Astrocyte of the hippocampus (primary cell): ENCODE results near the gene LAMB2.
A peak's percentile ranks its signal among the peaks of the same experiment; 100 is the strongest.

Experiments
- DNase-seq: peaks from one replicate; pipeline ENCODE4 v3.0.0; 2011; ENCODE audit warnings: low read depth, low spot score

LAMB2 gene

DNA sequence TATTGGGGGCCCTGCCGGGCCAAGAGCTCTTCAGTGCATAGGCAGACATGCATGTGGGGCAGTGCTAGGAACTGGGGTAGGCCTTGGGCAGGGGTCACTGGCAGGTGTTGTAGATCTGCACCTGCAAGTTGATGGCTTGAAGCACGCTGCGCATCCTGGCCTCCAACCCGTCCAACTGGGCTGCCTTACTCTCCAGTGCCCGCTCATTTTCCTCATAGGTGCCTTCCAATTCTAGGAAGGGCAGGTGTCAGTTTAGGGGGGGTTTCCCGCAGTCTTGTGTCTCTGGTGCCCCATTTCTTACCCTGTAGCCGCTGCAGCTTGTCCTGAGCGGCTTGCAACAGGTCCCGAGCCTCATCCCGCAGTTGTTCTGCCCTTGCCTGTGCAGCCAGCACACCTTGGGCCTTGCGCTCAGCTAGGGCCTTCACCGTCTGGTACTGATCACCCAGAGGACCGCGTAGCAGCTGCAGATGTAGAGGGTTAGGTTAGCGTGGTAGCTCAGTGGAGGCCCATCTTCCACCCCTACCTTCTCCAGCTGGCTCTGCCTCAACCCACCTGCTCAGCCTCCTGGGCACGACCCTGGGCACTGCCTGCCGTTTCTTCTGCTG lies 11.6 kb downstream of the LAMB2 start:
- DNase-seq, result no peak

DNA sequence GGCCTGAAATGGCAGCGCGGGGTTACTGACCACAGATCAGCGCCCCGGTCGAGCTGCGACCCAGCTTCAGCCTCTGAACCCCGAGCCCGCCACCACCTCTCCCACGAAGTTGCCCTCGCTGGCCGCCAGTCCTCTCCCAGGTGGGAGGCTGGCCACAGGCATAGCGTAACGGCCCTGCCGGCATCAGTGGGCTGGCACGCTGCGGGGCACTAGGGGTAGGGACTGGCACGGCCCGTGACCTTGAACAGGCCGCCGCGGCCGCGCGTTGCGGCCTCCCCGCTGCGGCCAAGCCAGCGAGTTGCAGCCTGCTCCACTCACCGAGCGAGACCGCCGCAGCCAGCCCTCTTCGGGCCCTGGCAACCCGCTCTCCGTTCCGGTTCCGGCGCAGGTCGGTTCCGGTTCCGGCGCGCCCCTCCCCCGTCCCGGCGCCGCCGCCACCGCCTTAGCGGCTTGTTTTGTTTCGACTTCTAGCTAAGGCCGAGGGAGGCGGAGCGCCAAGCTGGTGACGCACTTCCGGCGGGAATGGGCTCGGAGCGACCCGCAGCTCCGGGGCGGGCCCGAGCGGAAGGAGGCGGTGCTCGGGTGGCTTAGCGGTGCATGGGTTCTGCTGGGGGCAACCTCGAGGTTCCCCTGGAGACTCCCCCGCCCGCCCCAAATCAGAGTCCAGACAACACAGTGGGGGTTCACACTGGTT lies 12.3 kb downstream of the LAMB2 start, which contains the start of gene USP19:
TSS of gene USP19 (minus strand) at position 386 of the 694 bp plus-strand sequence. CDS start 1,678 bp downstream, outside the sequence.
- peak; percentile 96 for DNase-seq

DNA sequence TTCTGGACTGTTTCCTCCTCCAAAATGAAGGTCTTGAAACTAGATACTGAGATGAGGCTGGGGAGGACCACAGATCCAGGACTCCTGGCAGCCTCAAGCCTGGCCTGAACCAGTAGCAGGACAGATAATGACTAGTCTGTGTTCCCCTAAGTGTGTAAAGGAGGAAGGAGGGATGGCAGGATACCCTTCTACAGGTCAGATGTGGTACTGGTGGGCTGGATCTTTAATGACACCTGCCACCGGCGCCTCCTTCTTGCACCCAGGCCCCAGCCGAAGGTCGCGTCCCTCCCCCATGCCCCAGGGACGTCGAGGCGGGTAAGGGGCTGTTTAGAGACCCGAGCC lies 12.8 kb downstream of the LAMB2 start:
- peak; percentile 16 for DNase-seq

DNA sequence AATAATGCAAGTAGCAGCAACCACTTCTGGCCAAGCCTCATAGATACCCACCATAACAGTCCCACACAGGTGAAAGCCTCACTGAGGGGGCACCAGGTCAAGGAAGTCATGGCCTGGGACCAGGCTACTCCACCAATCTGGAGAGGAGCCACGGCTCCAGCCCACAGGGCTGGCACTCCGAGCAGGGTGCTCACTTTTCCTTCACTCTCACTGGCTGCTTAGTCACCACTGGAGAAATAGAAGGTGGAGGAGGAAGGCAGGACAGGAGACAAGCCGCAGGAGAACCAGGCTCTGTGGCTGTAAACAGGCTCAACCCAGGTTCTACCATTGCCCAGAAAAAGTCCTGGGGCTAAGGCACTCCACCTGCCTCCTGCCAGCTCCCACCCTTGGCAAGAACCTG lies 13.4 kb downstream of the LAMB2 start:
- peak; percentile 36 for DNase-seq

DNA sequence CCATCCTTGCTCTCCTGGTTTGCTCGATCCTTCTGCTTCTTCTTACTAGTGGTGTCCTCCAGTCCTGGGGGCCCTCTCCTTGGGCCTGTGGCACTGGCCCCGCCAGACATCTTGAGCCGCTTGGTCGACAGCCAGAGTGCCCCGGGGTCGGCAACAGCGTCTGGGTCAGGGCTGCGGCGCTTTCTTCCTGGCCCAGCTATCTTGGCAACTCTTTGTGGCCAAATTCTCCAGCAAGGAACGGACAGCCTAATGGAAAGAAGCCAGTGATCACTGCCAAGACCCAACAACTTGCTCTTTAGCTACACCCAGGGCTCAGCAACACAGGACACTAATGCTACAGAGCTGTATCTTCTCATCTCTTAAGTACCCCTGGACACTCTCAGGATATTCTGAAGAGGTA lies 13.8 kb downstream of the LAMB2 start:
- DNase-seq, result peak; percentile 53

DNA sequence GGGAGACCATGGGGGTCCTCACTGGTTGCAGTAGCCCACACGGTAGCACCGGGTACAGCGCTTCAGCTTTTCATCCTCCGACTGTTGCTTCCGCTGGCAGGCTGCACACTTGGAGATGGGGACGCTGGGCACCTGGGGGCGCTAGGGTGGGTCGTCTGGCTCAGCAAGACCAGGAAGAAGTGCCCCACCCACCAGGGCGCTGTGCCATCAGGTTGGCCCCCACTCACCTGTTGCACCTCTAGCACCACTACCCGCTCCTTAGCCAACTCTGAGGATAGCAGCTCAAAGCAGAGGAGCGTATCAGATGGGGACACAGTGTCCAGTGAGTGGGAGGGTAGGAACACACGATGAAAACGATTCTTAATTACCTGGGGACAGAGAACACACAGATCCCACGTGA lies 20.6 kb downstream of the LAMB2 start:
- no peak for DNase-seq

DNA sequence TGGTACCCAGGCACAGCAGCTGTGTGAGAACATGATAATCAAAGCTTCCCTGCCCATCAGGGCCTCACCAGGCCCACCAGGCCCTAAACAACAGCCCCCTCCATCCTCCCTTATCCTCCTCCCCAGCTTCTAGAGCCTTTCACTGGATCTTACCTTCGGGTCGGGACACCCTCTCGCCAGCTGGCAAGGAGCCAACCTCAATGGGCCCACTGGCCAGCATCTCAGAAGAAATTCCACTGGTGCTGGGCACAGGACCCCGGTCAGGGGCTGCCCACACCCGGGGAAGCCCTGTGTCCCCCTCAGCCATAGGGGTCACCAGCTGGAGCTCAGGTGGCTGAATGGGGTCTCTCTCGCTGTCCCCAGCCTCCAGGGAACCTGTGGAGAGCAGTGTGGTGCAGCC lies 21.5 kb downstream of the LAMB2 start:
- no peak for DNase-seq

DNA sequence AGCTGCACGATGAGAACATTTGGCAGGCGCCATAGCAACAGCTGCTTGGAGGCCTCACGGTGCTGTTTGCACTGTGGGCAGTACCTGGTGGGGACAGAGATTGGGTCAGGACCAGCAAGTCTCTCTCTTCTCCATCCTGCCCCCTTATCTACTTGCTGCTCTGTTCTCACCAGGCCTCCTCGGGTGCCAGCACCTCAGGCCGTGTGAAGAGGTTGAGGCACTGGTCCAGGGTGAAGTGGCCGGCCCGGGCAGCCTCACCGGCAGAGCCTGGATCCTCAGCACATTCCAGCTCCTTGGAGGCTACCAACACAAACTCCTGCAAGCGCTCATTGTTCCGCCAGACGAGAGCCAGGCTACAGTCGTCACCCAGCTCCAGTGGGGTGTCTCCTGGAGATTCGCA lies 22.1 kb downstream of the LAMB2 start:
- no peak for DNase-seq

DNA sequence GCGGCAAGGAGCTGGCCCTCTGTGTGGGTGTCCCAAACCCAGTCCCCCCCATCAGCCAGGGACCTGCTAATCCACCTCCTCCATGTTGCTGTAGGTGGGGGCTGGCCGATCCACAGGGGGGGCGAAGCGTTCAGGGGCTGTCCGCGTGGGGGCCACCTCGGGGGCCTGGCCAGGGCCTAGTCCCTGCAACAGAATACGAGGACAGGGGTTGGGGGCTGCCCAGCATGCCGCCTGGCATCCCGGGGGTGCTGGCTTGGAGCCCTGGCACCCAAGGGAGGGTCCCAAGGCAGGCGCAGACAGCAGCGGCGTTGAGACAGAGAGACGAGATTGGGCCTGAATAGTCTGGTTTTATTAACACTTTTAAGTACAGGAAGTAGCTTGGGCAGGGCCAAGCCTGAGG lies 24.5 kb downstream of the LAMB2 start:
- no peak for DNase-seq

DNA sequence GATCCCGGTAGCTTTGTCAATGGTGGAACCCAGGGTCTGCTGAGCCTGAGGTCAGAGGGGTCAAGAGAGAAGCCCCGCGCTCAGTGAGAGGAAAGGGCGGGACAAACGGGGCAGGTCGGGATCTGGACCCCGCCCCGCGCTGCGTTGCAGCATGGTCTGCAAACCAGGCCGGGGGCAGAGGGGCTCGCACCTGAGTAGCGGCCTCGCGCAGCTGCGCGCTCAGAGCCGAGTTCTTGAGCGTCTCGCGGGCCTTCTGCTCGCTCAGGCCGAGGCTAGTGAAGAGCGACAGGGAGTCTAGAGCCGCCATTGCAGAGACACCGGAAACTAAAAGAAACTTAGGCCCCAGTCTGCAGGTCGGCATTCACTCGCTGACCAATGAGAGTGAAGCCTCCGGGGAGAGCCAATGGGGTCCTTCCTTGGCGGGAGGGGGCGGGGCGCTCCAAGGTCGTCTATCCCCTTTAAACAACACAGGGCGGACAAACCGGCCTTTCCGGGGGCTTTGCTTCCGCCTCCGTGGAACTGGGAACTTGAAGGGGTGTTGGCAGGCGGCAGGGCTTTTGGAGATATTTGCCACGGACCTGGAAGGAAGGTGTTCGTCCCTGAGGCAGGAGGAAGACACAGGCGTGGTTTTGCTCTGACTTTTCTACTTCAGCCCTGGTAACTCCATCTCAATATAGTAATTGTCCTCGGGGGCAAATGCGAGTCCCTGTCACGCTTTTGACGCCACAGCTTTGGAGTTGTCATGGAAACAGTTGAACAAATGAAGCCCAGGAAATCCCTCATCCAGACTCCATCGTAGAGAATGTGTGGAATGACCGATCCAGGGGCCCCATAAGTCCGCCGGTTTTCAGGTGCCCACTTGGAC lies 28.2 kb downstream of the LAMB2 start, which contains the start of gene QARS1:
TSS of gene QARS1 (minus strand) at position 331 of the 865 bp plus-strand sequence. CDS start at position 307, 24 bp downstream.
- DNase-seq, result peak; percentile 97

DNA sequence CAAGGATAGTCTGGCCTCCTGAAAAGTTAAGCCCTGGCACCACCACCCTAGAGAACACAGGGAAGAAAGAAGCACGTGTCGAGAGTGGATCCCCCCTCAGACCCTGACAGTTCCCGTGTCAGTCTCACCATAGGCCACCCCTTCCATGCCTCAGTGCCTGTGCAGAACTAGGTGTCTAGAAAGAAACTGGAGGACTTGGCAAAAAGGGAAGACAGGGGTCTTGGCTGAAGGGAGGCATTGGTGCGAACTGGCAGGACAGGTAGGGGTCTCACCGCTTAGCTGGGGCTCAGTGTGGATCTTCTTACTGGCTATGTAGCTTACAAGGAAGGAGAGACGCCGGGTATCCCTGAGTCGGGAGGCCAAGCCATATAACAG lies 28.8 kb downstream of the LAMB2 start:
- no peak for DNase-seq

DNA sequence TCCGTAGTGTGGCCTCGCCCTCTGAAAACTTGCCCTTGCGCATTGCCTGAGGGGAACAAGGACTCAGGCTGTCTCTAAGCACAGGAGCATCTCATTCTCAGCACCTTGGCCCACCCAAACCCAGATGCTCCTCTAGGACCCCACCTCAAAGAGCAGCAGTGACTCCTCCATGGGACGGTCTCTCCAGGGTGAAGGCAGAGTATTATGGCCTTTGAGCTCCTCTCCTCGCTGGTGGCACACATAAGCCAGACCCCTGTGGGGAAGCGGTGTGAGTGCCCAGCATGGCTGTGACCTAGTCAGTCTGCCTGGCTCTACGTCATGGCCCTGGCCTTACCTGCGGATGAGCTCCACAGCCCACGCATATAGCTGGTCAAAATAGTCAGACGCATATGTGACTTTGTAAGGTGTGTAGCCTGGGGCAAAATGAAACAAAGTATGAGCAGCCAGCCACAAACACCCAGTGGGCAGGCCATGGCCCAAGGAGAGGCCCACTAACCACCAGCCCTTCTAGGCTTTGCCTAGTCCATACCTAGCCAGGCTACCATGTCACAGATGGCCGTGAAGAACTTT lies 32.7 kb downstream of the LAMB2 start:
- DNase-seq, result no peak

DNA sequence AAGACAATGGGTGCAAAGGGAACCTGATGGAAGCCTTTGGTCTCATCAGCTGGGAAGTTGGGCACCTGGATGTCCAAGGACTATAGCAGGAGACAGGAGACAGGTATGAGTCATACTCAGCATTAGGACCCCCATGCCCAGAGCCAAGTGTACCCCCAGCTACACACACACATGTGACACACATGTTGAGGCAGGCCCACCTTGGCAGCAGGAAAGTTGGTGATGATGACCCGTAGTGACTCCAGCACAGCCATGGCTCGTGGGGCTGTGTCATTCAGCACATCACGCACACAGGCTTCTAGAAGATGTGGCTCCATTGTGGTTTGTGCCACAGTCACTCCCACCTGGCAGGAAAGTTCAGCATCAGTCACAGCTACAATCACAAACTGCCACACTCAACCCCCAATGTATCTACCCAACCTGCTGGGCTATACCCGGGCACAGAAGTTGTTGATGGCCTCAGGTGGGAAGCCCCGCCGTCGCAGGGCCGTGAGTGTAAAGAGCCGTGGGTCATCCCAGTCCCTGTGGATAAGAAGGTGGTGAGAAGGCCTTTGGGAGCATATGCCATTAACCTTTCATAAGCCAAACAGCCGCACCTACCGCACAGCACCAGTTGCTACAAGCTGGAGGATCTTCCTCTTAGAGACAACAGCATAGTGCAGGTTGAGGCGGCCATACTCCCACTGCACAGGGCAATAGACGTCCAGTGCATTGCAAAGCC lies 33.8 kb downstream of the LAMB2 start:
- DNase-seq, result no peak

DNA sequence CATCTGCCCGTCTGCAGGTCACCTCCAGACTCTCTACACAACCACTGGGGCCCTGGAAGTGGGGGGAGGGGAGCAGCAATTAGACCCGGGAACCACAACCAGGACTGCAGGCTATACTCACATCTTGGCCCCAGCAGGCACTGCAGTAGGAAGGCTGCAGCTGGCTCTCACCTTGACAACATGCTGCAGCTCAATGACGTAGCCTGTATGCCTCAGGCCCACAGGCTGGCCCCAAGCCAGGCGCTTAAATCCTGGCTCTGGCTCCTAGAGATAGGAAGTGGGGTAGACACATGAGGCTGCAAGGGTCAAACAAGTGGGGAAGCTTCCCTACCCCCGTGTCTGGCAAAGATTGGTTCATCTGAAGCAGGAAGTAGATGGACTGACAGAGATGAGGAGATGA lies 34.4 kb downstream of the LAMB2 start:
- peak; percentile 32 for DNase-seq

DNA sequence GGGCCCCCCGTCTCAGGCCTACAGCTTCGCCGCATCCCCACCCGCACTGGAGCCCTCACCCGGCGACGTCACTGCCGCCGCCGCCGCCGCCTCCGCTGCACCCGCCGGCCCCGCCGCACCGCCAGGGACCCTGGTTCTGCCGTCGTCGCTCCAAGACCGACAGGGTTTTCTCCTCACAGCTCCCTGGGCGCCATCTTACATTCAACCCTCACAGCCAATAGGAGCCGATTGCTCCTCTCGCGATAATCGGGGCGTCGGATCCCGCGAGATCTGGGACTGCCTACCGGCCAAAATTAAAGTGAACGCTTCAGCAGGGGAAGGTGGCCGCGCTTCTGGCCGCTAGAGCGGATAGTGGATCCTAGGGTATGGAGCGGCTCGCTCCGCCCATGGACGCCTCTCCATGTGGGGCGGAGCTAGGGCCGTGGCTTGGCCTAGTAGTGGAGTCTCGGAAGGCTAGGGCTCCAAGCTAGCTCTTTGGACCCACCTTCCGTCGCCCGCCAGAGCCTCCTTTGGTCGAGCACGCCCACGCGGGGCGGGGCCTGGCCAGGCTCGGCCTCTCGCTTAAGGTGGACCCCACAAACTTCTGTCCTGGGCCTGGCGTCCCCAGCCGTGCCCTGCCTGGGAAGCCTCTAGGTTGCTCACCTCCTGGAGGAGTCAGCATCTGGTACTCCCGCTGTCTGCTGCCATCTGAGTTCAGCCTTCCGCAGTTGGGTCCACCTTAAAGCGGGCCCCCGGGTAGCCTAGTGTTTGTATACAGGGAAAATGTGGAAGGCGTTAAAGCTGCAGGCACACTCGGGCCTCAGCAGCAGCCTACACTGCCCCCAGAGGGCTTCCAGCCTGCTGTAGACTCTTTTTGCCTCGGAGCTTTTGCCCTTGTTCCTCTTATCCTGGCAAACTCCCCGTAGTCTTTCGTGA lies 38.7 kb downstream of the LAMB2 start, which contains the start of gene QRICH1:
TSS of gene QRICH1 (minus strand) at position 219 of the 915 bp plus-strand sequence. CDS start 17,054 bp downstream, outside the sequence.
- peak; percentile 99 for DNase-seq

DNA sequence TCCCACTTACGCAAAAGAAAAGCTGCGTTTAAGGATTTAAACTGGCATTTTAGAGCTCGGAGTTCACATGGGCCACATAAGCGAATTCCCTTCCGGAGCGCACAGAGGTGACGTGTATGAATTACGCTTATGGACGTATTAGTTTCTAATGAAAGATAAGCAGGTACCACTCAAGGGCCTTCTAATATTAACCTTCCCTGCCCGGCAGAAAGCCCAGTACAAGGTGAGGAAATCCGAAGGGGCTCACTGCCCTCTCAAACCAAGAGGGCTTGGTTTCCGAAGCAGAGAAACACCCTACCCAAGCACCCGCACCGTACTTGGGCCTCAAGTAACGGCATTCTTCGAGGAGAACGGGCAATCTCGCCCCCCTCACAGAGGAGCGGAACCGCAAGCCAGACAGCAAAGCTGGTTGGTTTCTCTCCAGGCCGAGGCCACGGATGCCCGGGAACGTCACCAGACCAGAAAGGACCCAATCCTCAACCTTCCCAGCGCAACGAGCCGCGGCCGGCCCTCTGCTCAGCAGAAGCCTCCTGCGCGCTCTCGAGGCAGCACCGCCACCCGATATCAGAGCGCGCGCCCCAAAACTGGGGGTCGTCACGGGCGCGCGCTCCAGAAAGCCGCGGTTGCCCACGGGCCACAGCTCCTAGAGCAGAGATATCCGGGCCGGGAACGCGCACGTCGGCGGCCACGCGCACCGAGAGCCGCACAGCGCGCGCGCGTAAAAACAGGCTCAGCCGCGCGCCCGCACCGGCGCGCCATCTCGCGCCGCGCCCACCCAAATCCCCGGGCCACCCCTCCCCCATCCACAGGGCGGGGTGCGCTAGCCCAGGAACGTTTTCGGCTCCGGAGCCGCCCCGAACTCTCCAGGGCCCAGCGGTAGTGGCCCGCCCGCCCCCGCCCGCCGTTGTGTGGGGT lies 39.7 kb downstream of the LAMB2 start:
- DNase-seq, result peak; percentile 90

DNA sequence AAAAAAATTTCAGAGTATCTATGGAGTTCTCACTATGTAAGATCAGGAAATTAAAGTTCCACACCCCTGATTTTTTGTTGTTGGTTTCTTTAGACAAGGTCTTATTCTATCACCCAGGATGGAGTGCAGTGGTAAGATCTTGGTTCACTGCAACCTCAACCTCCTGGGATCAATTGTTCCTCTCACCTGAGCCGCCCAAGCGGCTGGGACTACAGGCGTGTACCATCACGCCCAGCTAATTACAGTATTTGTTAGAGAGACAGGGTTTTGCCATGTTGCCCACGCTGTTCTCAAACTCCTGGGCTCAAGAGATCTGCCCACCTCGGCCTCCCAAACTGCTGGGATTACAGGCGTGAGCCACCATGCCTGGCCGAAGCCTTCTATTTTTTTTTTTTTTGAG lies 51.4 kb downstream of the LAMB2 start:
- no peak for DNase-seq

DNA sequence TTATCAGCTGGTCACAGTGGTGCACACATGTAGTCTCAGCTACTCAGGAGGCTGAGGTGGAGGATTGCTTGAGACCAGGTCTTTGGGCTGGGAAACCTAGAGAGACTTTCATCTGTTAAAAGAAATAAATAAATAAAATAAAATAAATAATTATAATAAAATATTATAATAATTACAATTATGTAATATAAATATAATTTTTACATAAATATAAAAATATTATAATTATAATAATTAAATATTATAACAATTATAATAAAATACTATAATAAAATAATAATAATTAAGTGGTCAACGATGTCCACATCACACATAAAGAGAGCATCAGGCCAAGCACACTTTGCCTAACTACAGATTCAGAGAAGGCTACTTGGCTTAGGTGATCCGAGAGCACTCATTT lies 53.6 kb downstream of the LAMB2 start:
- DNase-seq, result no peak

DNA sequence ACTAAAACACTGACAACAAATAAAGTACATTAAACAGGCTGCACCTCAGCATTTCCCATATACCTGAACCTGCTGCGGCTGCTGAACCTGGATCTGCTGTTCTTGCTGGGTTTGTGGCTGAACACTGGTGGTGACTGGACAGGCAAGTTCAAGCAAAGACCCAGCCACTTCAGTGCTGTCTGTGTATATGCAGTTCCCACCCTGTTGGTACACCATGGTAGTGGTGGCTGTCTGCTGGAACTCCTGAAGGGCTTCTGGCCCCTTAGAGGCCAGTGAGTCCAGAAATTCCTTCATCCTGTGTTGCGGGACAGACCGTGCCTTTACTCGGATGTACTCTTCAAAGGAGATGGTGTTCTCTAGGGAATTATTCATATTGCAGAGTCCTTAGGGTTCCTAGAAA lies 56.2 kb downstream of the LAMB2 start:
- no peak for DNase-seq
